ENCODE results near the gene GJA4. TPM values are rescaled to one million over a fixed set of nuclear protein-coding genes. Genes with fewer than 3 reads are reported as not detected.

The GJA4 gene
- total RNA-seq, 1 experiment from 2014 or later: 1.4 TPM

DNA sequence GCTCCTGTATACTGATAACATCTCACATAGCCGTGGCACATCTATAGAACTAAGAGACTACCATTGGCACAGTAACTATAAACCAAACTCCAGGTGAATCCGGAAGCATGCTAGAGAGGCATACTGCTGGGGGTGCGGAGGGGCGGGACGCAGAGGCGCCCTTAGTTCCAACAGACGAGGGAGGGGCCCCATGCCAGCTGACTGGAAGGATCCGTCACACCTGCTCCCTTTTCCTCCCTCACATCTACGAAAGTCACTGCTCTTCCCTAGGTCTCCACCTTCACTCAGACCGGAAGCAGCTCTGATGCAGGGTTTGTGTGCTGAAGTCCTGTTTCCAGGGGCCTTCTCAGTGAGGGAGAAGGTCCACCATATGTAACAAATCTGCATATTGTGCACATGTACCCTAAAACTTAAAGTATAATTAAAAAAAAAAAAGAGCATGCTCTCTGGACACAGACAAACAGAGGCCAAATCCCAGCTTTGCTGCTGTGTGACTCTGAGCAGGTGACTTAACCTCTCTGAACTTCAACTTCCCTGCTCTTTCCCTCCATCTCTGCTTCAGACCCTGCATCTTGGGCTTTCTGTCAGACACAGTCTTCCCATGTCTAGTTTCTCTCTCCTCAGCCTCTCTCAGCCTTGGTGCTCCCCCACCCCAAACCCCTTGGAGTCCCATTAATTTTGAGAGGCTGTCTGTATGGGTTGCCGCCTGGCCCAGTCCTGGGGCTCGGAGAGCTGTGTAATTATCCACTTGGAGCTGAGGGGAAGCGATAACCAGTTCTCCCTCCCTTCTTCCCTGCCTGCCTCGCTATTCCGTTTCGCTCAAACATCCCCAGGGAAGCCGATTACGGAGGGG, 45.8 kb upstream of the GJA4 start:
- no peak overlapping the region for H2BK5ac ChIP-seq (ENCODE audit: insufficient read length, low read length)
- no peak overlapping the region for H2BK20ac ChIP-seq (ENCODE audit: low read depth, low read length, poor library complexity, severe bottlenecking)
- no peak overlapping the region for H3K27ac Mint-ChIP-seq
- H3K27ac ChIP-seq (ENCODE audit: insufficient read length, low read depth, low read length): no peak overlapping the region
- H3K79me1 ChIP-seq (ENCODE audit: insufficient read depth, low read depth, low read length, poor library complexity, severe bottlenecking): no peaks in the 10 kb centered on the region
- no peak overlapping the region for H3K4me2 ChIP-seq (ENCODE audit: insufficient read depth, insufficient read length, low read length)
- no peak overlapping the region for H2BK15ac ChIP-seq (ENCODE audit: low read depth, low read length)
- H3K27me3 Mint-ChIP-seq (ENCODE audit: low read depth): peaks cover 20% of the 10 kb centered on the region
- H3K23me2 ChIP-seq (ENCODE audit: insufficient read length, low read depth, low read length, poor library complexity, severe bottlenecking): no peaks in the 10 kb centered on the region
- no peak overlapping the region for H3K23ac ChIP-seq (ENCODE audit: insufficient read length, low read depth, low read length)
- H3K18ac ChIP-seq (ENCODE audit: insufficient read length, low read depth, low read length): no peak overlapping the region
- no peak overlapping the region for H3K9ac ChIP-seq (ENCODE audit: extremely low read depth, insufficient read length, low read length)
- no peak overlapping the region for H2BK12ac ChIP-seq (ENCODE audit: insufficient read length, low read depth, low read length)
- H2AFZ ChIP-seq (ENCODE audit: low read length): no peak overlapping the region
- H3K4me1 ChIP-seq (ENCODE audit: insufficient read depth, low read length): no peaks in the 10 kb centered on the region; the same call in 1 of the 2 replicates
- H3K4me1 Mint-ChIP-seq: peaks cover 18 to 24% of the 10 kb centered on the region in 2 experiments
- no peak overlapping the region for H3K4ac ChIP-seq (ENCODE audit: low read depth, low read length)
- no peaks in the 10 kb centered on the region for H3K9me3 ChIP-seq (ENCODE audit: control insufficient read depth, low read depth, low read length)
- H4K20me1 ChIP-seq (ENCODE audit: control insufficient read depth, insufficient read depth, insufficient read length): no peaks in the 10 kb centered on the region
- H3K27me3 ChIP-seq (ENCODE audit: insufficient read depth, low read length): no peaks in the 10 kb centered on the region; the same call in 1 of the 2 replicates
- no peak overlapping the region for H2BK120ac ChIP-seq (ENCODE audit: low read depth, low read length, poor library complexity, severe bottlenecking)
- H2AK5ac ChIP-seq (ENCODE audit: insufficient read length, low read length): no peak overlapping the region
- no peaks in the 10 kb centered on the region; a peak in 1 of 5 replicates for H3K9me3 Mint-ChIP-seq
- no peak overlapping the region for H4K8ac ChIP-seq (replicated peaks; ENCODE audit: insufficient read length, low read depth, low read length)
- WGBS (ENCODE audit: extremely low coverage, insufficient read length, low lambda C conversion rate): no CpG with 5 or more reads among the region's 18 CpGs
- H4K91ac ChIP-seq (ENCODE audit: insufficient read length, low read depth, low read length): no peak overlapping the region
- no peaks in the 10 kb centered on the region; a peak in 1 of 7 replicates for H3K36me3 Mint-ChIP-seq (ENCODE audit: insufficient read depth in 1 of 3, low read depth in 3 of 3)
- H4K5ac ChIP-seq (ENCODE audit: insufficient read length, low read depth, low read length): no peak overlapping the region
- H3K14ac ChIP-seq (ENCODE audit: insufficient read depth, low read length): no peak overlapping the region
- H3K56ac ChIP-seq (ENCODE audit: insufficient read length, low read depth, low read length): no peak overlapping the region
- DNase-seq: no peak
- H3K4me3 Mint-ChIP-seq: no peak overlapping the region
- TF ChIP-seq, protein P1, sequence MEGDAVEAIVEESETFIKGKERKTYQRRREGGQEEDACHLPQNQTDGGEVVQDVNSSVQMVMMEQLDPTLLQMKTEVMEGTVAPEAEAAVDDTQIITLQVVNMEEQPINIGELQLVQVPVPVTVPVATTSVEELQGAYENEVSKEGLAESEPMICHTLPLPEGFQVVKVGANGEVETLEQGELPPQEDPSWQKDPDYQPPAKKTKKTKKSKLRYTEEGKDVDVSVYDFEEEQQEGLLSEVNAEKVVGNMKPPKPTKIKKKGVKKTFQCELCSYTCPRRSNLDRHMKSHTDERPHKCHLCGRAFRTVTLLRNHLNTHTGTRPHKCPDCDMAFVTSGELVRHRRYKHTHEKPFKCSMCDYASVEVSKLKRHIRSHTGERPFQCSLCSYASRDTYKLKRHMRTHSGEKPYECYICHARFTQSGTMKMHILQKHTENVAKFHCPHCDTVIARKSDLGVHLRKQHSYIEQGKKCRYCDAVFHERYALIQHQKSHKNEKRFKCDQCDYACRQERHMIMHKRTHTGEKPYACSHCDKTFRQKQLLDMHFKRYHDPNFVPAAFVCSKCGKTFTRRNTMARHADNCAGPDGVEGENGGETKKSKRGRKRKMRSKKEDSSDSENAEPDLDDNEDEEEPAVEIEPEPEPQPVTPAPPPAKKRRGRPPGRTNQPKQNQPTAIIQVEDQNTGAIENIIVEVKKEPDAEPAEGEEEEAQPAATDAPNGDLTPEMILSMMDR (conservative IDR thresholded peaks at IDR 0.05): no peak
- H3K79me2 ChIP-seq (ENCODE audit: insufficient read depth, low read length): no peaks in the 10 kb centered on the region
- H3T11ph ChIP-seq (ENCODE audit: low read length): no peak overlapping the region
